Astrocyte (in vitro differentiated cells and primary cell): ENCODE data around the gene SMYD2. TPM values are rescaled to one million over a fixed set of nuclear protein-coding genes. Genes with fewer than 3 reads are reported as not detected.
A peak's percentile ranks its signal among the peaks of the same experiment; 100 is the strongest.

Experiments
- DNase-seq: peaks from one replicate; pipeline ENCODE4 v3.0.0-alpha.2; 2010; ENCODE audit warnings: low read depth
- FAIRE-seq: peaks from 2 replicates; lab custom pipeline; 2011; peaks lifted over from hg19 to GRCh38; lab: Jason Lieb, UNC
- H2AFZ ChIP-seq: 2 replicates; pipeline ENCODE4 v1.6.0; 2012; ENCODE audit warnings: low read depth, low read length, inconsistent platforms
- H3K27ac ChIP-seq: 2 replicates; pipeline ENCODE4 v1.5.1; 2011; ENCODE audit warnings: low read depth, low read length, inconsistent platforms
- H3K27me3 ChIP-seq: 2 replicates; pipeline ENCODE4 v1.6.0; 2011; ENCODE audit warnings: low read length, inconsistent platforms; ENCODE audit not compliant: insufficient read depth
- H3K36me3 ChIP-seq: 2 replicates; pipeline ENCODE4 v1.5.1; 2011; ENCODE audit warnings: low read length, inconsistent platforms; ENCODE audit not compliant: insufficient read depth
- H3K4me1 ChIP-seq: 2 replicates; pipeline ENCODE4 v1.5.1; 2011; ENCODE audit warnings: low read length, inconsistent platforms; ENCODE audit not compliant: insufficient read depth
- H3K4me2 ChIP-seq: 2 replicates; pipeline ENCODE4 v1.6.0; 2012; ENCODE audit warnings: low read length, inconsistent platforms
- H3K4me3 ChIP-seq: 2 replicates; pipeline ENCODE4 v1.5.1; 2011; ENCODE audit warnings: low read depth, mild to moderate bottlenecking, low read length, inconsistent platforms; ENCODE audit not compliant: insufficient read depth
- H3K79me2 ChIP-seq: 2 replicates; pipeline ENCODE4 v1.6.0; 2012; ENCODE audit warnings: mild to moderate bottlenecking, low read length, inconsistent platforms; ENCODE audit not compliant: insufficient read depth
- H3K9ac ChIP-seq: 2 replicates; pipeline ENCODE4 v1.6.0; 2012; ENCODE audit warnings: mild to moderate bottlenecking, low read length, inconsistent platforms
- H3K9me3 ChIP-seq: 2 replicates; pipeline ENCODE4 v1.5.1; 2012; ENCODE audit warnings: low read depth, mild to moderate bottlenecking, low read length, inconsistent platforms; ENCODE audit not compliant: insufficient read depth
- H4K20me1 ChIP-seq: 2 replicates; pipeline ENCODE4 v1.6.0; 2012; ENCODE audit warnings: low read length, inconsistent platforms; ENCODE audit not compliant: insufficient read depth
- H3K27ac Mint-ChIP-seq: one replicate; pipeline ENCODE4 v1.8.0; 2021; ENCODE audit warnings: mild to moderate bottlenecking, mixed read lengths; ENCODE audit not compliant: unreplicated experiment
- H3K27me3 Mint-ChIP-seq: one replicate; pipeline ENCODE4 v1.8.0; 2021; ENCODE audit warnings: low read depth, mixed read lengths; ENCODE audit not compliant: unreplicated experiment
- H3K36me3 Mint-ChIP-seq: one replicate; pipeline ENCODE4 v1.8.0; 2021; ENCODE audit warnings: low read depth, mixed read lengths; ENCODE audit not compliant: unreplicated experiment
- H3K4me1 Mint-ChIP-seq: one replicate; pipeline ENCODE4 v1.8.0; 2021; ENCODE audit warnings: low read depth, mixed read lengths; ENCODE audit not compliant: unreplicated experiment
- H3K4me3 Mint-ChIP-seq: one replicate; pipeline ENCODE4 v1.8.0; 2021; ENCODE audit warnings: mild to moderate bottlenecking, moderate library complexity, mixed read lengths; ENCODE audit not compliant: unreplicated experiment
- H3K9me3 Mint-ChIP-seq: one replicate; pipeline ENCODE4 v1.8.0; 2021; ENCODE audit warnings: mild to moderate bottlenecking, mixed read lengths; ENCODE audit not compliant: unreplicated experiment
- CTCF ChIP-seq: IDR thresholded peaks from 2 replicates; pipeline ENCODE4 v1.5.1; 2011; ENCODE audit warnings: low read depth, mild to moderate bottlenecking, inconsistent platforms, low read length, moderate library complexity; ENCODE audit not compliant: insufficient read depth
- EZH2 ChIP-seq: IDR thresholded peaks from 2 replicates; pipeline ENCODE4 v1.6.1; 2012; ENCODE audit warnings: mild to moderate bottlenecking, low read length, inconsistent platforms; ENCODE audit not compliant: insufficient read depth
- total RNA-seq: library from RNA; stranded (reverse); gene quantifications from 2 replicates; pipeline ENCODE4 v1.2.1, GENCODE V29; 2021

SMYD2 gene
- total RNA-seq, 1 donor from 2014 or later: 38.6 TPM

GRCh38 chr1:214338212-214338611, 57.3 kb downstream of the SMYD2 start:
- no peak for DNase-seq
- no peaks in the 10 kb centered on the region for H3K27me3 ChIP-seq
- H4K20me1 ChIP-seq: no peaks in the 10 kb centered on the region
- H3K4me1 ChIP-seq: peaks cover 4% of the 10 kb centered on the region
- no peak overlapping the region for H3K4me2 ChIP-seq
- peaks cover 23% of the 10 kb centered on the region for H3K4me1 Mint-ChIP-seq
- TF ChIP-seq EZH2 (no peak), CTCF (no peak)
- peaks cover 32% of the 10 kb centered on the region for H3K36me3 Mint-ChIP-seq
- no peaks in the 10 kb centered on the region for H3K79me2 ChIP-seq
- H3K4me3 Mint-ChIP-seq: no peak overlapping the region
- no peak overlapping the region for H2AFZ ChIP-seq
- no peaks in the 10 kb centered on the region for H3K9me3 ChIP-seq
- H3K36me3 ChIP-seq: peaks cover 10% of the 10 kb centered on the region
- peak overlapping the region; percentile 34 for H3K27ac Mint-ChIP-seq
- H3K9me3 Mint-ChIP-seq: no peaks in the 10 kb centered on the region
- no peak overlapping the region for H3K9ac ChIP-seq
- no peak overlapping the region for H3K27ac ChIP-seq
- no peaks in the 10 kb centered on the region for H3K27me3 Mint-ChIP-seq
- H3K4me3 ChIP-seq: no peak overlapping the region
- FAIRE-seq: no peak

- H3K79me2 ChIP-seq: no peaks in the 10 kb centered on the region
- no peaks in the 10 kb centered on the region for H3K27me3 Mint-ChIP-seq
- peaks cover 21% of the 10 kb centered on the region for H3K4me1 Mint-ChIP-seq
- no peak overlapping the region for H3K9ac ChIP-seq
- peaks cover 43% of the 10 kb centered on the region for H3K36me3 Mint-ChIP-seq
- no peak overlapping the region for H3K4me2 ChIP-seq
- H3K27me3 ChIP-seq: no peaks in the 10 kb centered on the region
- DNase-seq (no peak), FAIRE-seq (no peak)
- no peak overlapping the region for H3K27ac ChIP-seq
- peak overlapping the region; percentile 69 for H3K27ac Mint-ChIP-seq
- no peak overlapping the region for H3K4me3 ChIP-seq
- no peaks in the 10 kb centered on the region for H3K9me3 Mint-ChIP-seq
- H3K4me3 Mint-ChIP-seq: peak overlapping the region; percentile 14
- TF ChIP-seq CTCF (no peak), EZH2 (no peak)
- no peaks in the 10 kb centered on the region for H4K20me1 ChIP-seq
- H3K4me1 ChIP-seq: peaks cover 4% of the 10 kb centered on the region
- no peak overlapping the region for H2AFZ ChIP-seq
- peaks cover 19% of the 10 kb centered on the region for H3K36me3 ChIP-seq
- H3K9me3 ChIP-seq: no peaks in the 10 kb centered on the region
These were observed 60.5 kb downstream of the SMYD2 start for GRCh38 chr1:214341459-214341858.

- Mint-ChIP-seq H3K27me3 (no peaks in the 10 kb centered on the region), H3K9me3 (no peaks in the 10 kb centered on the region), H3K4me3 (no peak overlapping the region), H3K4me1 (peaks cover 20% of the 10 kb centered on the region), H3K27ac (no peak overlapping the region), H3K36me3 (peaks cover 40% of the 10 kb centered on the region)
- peaks cover 20% of the 10 kb centered on the region for H3K36me3 ChIP-seq
- H3K79me2 ChIP-seq: no peaks in the 10 kb centered on the region
- H3K9ac ChIP-seq: no peak overlapping the region
- peak; percentile 13 for FAIRE-seq
- H3K4me3 ChIP-seq: no peak overlapping the region
- no peak overlapping the region for H2AFZ ChIP-seq
- peaks cover 4% of the 10 kb centered on the region for H3K4me1 ChIP-seq
- H4K20me1 ChIP-seq: no peaks in the 10 kb centered on the region
- H3K27ac ChIP-seq: no peak overlapping the region
- TF ChIP-seq CTCF: no peak
- TF ChIP-seq EZH2: no peak
- no peaks in the 10 kb centered on the region for H3K27me3 ChIP-seq
- no peak for DNase-seq
- no peak overlapping the region for H3K4me2 ChIP-seq
- no peaks in the 10 kb centered on the region for H3K9me3 ChIP-seq
These were observed 61.0 kb downstream of the SMYD2 start for GRCh38 chr1:214341932-214342331.
